GM23338 (cell line): ENCODE measurements around the gene SLC25A11. TPM values are rescaled to one million over a fixed set of nuclear protein-coding genes. Genes with fewer than 3 reads are reported as not detected.

ENCODE experiments used
- ATAC-seq: fragments of 200-7000 bp; cut with Tn5 transposase; 3 replicates; pipeline ENCODE4 v1.9.1; 2020
- DNase-seq: peaks from one replicate; pipeline ENCODE4 v3.0.0-alpha.2; 2015; ENCODE audit warnings: low spot score
- H2AFZ ChIP-seq: fragments of 200-600 bp; sonication (generic); 2 replicates; pipeline ENCODE4 v1.8.0; 2016; ENCODE audit warnings: antibody characterized with exemption, mild to moderate bottlenecking, moderate library complexity
- H3F3A ChIP-seq: fragments of 200-600 bp; sonication (generic); replicated peaks from 2 replicates; pipeline ENCODE4 v1.8.0; 2017; ENCODE audit warnings: antibody characterized with exemption, mixed run types, low read depth
- H3K27ac ChIP-seq: fragments of 200-600 bp; sonication (generic); 2 replicates; pipeline ENCODE4 v1.6.1; 2016; ENCODE audit warnings: low read depth
- H3K27me3 ChIP-seq: fragments of 200-600 bp; sonication (generic); 2 replicates; pipeline ENCODE4 v1.8.0; 2016; ENCODE audit warnings: mild to moderate bottlenecking, mixed run types, moderate library complexity; ENCODE audit not compliant: insufficient read depth
- H3K36me3 ChIP-seq: fragments of 200-600 bp; sonication (generic); 2 replicates; pipeline ENCODE4 v1.8.0; 2016; ENCODE audit warnings: mild to moderate bottlenecking; ENCODE audit not compliant: insufficient read depth
- H3K4me1 ChIP-seq: fragments of 200-600 bp; sonication (generic); 2 replicates; pipeline ENCODE4 v1.8.0; 2016; ENCODE audit warnings: mild to moderate bottlenecking, moderate library complexity; ENCODE audit not compliant: insufficient read depth
- H3K4me2 ChIP-seq: fragments of 200-600 bp; sonication (generic); 2 replicates; pipeline ENCODE4 v1.7.1; 2017; ENCODE audit warnings: mixed run types
- H3K4me3 ChIP-seq: fragments of 200-600 bp; sonication (generic); 2 replicates; pipeline ENCODE4 v1.6.1; 2016; ENCODE audit warnings: mixed run types
- H3K79me2 ChIP-seq: fragments of 200-600 bp; sonication (generic); replicated peaks from 2 replicates; pipeline ENCODE4 v1.8.0; 2017; ENCODE audit warnings: mild to moderate bottlenecking; ENCODE audit not compliant: insufficient read depth
- H3K9me2 ChIP-seq: fragments of 200-600 bp; sonication (generic); 2 replicates; pipeline ENCODE4 v1.8.0; 2017; ENCODE audit not compliant: insufficient read depth
- H4K20me1 ChIP-seq: fragments of 200-600 bp; sonication (generic); replicated peaks from 2 replicates; pipeline ENCODE4 v1.8.0; 2017; ENCODE audit warnings: mild to moderate bottlenecking; ENCODE audit not compliant: insufficient read depth
- H3K27ac Mint-ChIP-seq: 2 replicates; pipeline ENCODE4 v1.8.0; 2020; ENCODE audit warnings: inconsistent platforms, mild to moderate bottlenecking, moderate library complexity, mixed read lengths
- H3K27me3 Mint-ChIP-seq: 3 replicates; pipeline ENCODE4 v1.8.0; 2022; ENCODE audit warnings: low read depth, mild to moderate bottlenecking, moderate library complexity, mixed read lengths, inconsistent platforms; ENCODE audit not compliant: insufficient read depth, poor library complexity
- H3K36me3 Mint-ChIP-seq: 3 replicates; pipeline ENCODE4 v1.8.0; 2021; ENCODE audit warnings: low read depth, mild to moderate bottlenecking, inconsistent platforms, moderate library complexity, mixed read lengths
- H3K4me1 Mint-ChIP-seq: 3 replicates; pipeline ENCODE4 v1.8.0; 2020; ENCODE audit warnings: mild to moderate bottlenecking, inconsistent platforms, mixed read lengths
- H3K4me3 Mint-ChIP-seq: 3 replicates; pipeline ENCODE4 v1.8.0; 2021; ENCODE audit warnings: moderate library complexity, mild to moderate bottlenecking, inconsistent platforms, mixed read lengths
- H3K9me3 Mint-ChIP-seq: 3 replicates; pipeline ENCODE4 v1.8.0; 2020; ENCODE audit warnings: moderate library complexity, mild to moderate bottlenecking, inconsistent platforms, mixed read lengths
- EZH2 ChIP-seq: fragments of 200-600 bp; sonication (generic); IDR thresholded peaks from one replicate; pipeline ENCODE4 v1.8.0; 2017; ENCODE audit warnings: antibody characterized with exemption, mild to moderate bottlenecking, low read depth; ENCODE audit not compliant: unreplicated experiment
- JUNB ChIP-seq: IDR thresholded peaks from one replicate; pipeline ENCODE4 v1.6.1; 2016; ENCODE audit warnings: antibody characterized with exemption; ENCODE audit not compliant: unreplicated experiment
- NANOG ChIP-seq: IDR thresholded peaks from 2 replicates; pipeline ENCODE4 v1.6.1; 2016; ENCODE audit warnings: antibody characterized with exemption, borderline replicate concordance
- POLR2AphosphoS5 ChIP-seq: IDR thresholded peaks from 2 replicates; pipeline ENCODE4 v1.6.1; 2016; ENCODE audit warnings: antibody characterized with exemption, low read depth
- STAT1 ChIP-seq: IDR thresholded peaks from one replicate; pipeline ENCODE4 v1.6.1; 2016; ENCODE audit warnings: antibody characterized with exemption; ENCODE audit not compliant: unreplicated experiment
- ZNF331 ChIP-seq: fragments of 250-450 bp; sonication (Bioruptor Pico); IDR thresholded peaks from 2 replicates; pipeline ENCODE4 v1.5.0; 2020; ENCODE audit warnings: low read depth, mild to moderate bottlenecking, moderate library complexity
- polyA plus RNA-seq: library from polyadenylated mRNA; unstranded; fragments of >200 nt; fragmentation: Nextera tagmentation; extraction: Ambion mirVana; gene quantifications from 2 replicates; pipeline ENCODE4 v1.2.1, GENCODE V29; 2016
- total RNA-seq: library from RNA; depleted of rRNA; stranded (reverse); fragments of >200 nt; shearing (Covaris generic); gene quantifications from 2 replicates; pipeline ENCODE4 v1.2.3, GENCODE V29; 2014
- TF ChIP-seq, protein P1 (sequence below): fragments of 250-450 bp; sonication (Bioruptor Pico); IDR thresholded peaks from 2 replicates; pipeline ENCODE4 v1.5.0; 2020; ENCODE audit warnings: mild to moderate bottlenecking, moderate library complexity
- TF ChIP-seq, protein P2 (sequence below): IDR thresholded peaks from one replicate; pipeline ENCODE4 v1.6.1; 2018; ENCODE audit warnings: antibody characterized with exemption; ENCODE audit not compliant: unreplicated experiment

Gene SLC25A11
- total and polyA plus RNA-seq, 2 experiments from 2014 or later = 37.8 to 73.6 TPM

DNA sequence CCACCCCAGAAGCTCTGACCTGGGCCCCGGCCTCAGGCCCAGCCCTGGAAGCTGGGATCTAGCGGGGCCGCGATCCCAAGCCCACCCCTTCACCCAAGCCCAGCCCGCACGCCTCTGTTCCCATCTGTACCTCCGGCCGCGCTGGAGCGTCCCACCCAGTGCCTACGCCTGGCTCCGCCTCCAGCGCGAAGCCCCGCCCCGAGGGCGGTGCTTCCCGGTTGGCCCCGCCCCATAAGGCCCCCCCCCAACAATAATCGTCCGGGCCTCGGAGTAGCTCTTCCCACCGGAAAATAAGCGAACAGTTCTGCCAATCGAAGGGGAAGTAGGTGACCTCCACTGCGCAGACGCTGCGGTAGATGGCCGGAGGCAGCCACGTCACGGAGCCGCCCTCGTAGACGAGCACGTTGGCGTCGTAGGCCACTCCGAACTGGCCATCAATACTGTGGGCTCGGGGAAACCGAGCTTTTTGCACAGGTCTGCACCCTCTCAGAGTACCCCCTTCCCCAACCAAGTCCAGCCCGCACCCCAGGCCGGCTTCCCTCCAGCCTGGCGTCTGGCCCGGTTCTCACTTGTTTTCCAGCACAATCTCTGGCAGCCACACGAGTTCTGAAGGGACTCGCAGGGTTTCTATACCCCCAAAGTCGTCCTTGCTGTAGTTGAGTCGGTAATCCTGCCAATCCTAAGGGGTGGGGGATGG is 38.0 kb downstream of the SLC25A11 start (continued):
- TF ChIP-seq, protein P1, sequence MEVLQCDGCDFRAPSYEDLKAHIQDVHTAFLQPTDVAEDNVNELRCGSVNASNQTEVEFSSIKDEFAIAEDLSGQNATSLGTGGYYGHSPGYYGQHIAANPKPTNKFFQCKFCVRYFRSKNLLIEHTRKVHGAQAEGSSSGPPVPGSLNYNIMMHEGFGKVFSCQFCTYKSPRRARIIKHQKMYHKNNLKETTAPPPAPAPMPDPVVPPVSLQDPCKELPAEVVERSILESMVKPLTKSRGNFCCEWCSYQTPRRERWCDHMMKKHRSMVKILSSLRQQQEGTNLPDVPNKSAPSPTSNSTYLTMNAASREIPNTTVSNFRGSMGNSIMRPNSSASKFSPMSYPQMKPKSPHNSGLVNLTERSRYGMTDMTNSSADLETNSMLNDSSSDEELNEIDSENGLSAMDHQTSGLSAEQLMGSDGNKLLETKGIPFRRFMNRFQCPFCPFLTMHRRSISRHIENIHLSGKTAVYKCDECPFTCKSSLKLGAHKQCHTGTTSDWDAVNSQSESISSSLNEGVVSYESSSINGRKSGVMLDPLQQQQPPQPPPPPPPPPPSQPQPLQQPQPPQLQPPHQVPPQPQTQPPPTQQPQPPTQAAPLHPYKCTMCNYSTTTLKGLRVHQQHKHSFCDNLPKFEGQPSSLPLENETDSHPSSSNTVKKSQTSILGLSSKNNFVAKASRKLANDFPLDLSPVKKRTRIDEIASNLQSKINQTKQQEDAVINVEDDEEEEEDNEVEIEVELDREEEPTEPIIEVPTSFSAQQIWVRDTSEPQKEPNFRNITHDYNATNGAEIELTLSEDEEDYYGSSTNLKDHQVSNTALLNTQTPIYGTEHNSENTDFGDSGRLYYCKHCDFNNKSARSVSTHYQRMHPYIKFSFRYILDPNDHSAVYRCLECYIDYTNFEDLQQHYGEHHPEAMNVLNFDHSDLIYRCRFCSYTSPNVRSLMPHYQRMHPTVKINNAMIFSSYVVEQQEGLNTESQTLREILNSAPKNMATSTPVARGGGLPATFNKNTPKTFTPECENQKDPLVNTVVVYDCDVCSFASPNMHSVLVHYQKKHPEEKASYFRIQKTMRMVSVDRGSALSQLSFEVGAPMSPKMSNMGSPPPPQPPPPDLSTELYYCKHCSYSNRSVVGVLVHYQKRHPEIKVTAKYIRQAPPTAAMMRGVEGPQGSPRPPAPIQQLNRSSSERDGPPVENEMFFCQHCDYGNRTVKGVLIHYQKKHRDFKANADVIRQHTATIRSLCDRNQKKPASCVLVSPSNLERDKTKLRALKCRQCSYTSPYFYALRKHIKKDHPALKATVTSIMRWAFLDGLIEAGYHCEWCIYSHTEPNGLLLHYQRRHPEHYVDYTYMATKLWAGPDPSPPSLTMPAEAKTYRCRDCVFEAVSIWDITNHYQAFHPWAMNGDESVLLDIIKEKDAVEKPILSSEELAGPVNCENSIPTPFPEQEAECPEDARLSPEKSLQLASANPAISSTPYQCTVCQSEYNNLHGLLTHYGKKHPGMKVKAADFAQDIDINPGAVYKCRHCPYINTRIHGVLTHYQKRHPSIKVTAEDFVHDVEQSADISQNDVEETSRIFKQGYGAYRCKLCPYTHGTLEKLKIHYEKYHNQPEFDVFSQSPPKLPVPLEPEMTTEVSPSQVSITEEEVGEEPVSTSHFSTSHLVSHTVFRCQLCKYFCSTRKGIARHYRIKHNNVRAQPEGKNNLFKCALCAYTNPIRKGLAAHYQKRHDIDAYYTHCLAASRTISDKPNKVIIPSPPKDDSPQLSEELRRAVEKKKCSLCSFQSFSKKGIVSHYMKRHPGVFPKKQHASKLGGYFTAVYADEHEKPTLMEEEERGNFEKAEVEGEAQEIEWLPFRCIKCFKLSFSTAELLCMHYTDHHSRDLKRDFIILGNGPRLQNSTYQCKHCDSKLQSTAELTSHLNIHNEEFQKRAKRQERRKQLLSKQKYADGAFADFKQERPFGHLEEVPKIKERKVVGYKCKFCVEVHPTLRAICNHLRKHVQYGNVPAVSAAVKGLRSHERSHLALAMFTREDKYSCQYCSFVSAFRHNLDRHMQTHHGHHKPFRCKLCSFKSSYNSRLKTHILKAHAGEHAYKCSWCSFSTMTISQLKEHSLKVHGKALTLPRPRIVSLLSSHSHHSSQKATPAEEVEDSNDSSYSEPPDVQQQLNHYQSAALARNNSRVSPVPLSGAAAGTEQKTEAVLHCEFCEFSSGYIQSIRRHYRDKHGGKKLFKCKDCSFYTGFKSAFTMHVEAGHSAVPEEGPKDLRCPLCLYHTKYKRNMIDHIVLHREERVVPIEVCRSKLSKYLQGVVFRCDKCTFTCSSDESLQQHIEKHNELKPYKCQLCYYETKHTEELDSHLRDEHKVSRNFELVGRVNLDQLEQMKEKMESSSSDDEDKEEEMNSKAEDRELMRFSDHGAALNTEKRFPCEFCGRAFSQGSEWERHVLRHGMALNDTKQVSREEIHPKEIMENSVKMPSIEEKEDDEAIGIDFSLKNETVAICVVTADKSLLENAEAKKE (CRISPR knock-in tag) = no peak
- TF ChIP-seq STAT1 (no peak), ZNF331 (CRISPR knock-in tag) (no peak)

DNA sequence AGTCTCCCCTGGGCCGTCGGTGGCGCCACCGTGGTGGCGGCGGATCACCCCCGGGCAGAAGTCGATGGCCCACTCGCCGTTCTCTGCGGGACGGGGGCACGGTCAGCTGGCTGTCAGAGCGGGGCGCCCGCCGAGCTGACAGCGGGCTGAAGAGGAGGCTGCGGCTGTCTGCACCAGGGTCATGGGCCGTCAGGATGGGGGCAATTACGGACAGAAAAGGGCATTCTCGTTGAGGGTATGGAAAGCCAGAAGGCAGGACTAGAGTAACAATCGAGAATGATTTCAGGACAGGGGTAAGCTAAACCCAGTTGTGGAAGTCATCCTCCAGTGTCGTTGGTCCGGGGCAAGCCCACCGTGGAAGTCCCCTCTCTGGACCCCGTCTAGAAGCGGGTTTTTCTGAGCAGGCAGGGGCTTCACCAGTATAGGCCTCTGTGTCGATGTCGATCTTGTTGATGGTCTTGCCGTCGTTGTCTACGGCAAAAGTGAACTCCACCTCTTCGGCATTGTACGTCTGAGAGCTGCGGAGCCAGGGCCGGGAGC is 38.7 kb downstream of the SLC25A11 start:
- Histone ChIP-seq H3K79me2 (no peaks in the 10 kb centered on the region), H3F3A (peaks cover 31% of the 10 kb centered on the region), H3K4me2 (peak overlapping the region; percentile 95), H3K27me3 (peaks cover 9% of the 10 kb centered on the region), H3K36me3 (no peaks in the 10 kb centered on the region; the same call in 1 of the 2 replicates), H2AFZ (no peak overlapping the region), H3K27ac (no peak overlapping the region), H3K4me3 (peak overlapping the region; percentile 77), H3K4me1 (0 out of 2 replicates have a peak, but pooled peaks cover 5% of the 10 kb centered on the region), H3K9me2 (no peaks in the 10 kb centered on the region), H4K20me1 (no peaks in the 10 kb centered on the region)
- ATAC-seq = no peak
- Mint-ChIP-seq H3K4me3 (peak overlapping the region; percentile 85; the same call in 2 of the 3 replicates), H3K27me3 (peaks cover 29% of the 10 kb centered on the region), H3K9me3 (no peaks in the 10 kb centered on the region), H3K36me3 (peaks cover 1% of the 10 kb centered on the region; the same call in 2 of the 3 replicates), H3K4me1 (peaks cover 21% of the 10 kb centered on the region), H3K27ac (no peak overlapping the region)
- DNase-seq = no peak
- TF ChIP-seq JUNB = no peak
- TF ChIP-seq, protein P2, sequence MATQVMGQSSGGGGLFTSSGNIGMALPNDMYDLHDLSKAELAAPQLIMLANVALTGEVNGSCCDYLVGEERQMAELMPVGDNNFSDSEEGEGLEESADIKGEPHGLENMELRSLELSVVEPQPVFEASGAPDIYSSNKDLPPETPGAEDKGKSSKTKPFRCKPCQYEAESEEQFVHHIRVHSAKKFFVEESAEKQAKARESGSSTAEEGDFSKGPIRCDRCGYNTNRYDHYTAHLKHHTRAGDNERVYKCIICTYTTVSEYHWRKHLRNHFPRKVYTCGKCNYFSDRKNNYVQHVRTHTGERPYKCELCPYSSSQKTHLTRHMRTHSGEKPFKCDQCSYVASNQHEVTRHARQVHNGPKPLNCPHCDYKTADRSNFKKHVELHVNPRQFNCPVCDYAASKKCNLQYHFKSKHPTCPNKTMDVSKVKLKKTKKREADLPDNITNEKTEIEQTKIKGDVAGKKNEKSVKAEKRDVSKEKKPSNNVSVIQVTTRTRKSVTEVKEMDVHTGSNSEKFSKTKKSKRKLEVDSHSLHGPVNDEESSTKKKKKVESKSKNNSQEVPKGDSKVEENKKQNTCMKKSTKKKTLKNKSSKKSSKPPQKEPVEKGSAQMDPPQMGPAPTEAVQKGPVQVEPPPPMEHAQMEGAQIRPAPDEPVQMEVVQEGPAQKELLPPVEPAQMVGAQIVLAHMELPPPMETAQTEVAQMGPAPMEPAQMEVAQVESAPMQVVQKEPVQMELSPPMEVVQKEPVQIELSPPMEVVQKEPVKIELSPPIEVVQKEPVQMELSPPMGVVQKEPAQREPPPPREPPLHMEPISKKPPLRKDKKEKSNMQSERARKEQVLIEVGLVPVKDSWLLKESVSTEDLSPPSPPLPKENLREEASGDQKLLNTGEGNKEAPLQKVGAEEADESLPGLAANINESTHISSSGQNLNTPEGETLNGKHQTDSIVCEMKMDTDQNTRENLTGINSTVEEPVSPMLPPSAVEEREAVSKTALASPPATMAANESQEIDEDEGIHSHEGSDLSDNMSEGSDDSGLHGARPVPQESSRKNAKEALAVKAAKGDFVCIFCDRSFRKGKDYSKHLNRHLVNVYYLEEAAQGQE = no peak
- no peak for TF ChIP-seq EZH2
- no peak for TF ChIP-seq NANOG
- TF ChIP-seq POLR2AphosphoS5 = no peak
